Activated CD8-positive, alpha-beta T cell treated with anti-CD3 and anti-CD28 coated beads, Interleukin-2, amount 10 ng/mL, durations not matched to agents 7 days and 5 days (primary cell): ENCODE results near the gene ARMCX5. TPM values are rescaled to one million over a fixed set of nuclear protein-coding genes. Genes with fewer than 3 reads are reported as not detected.

ENCODE experiments used
- ATAC-seq: fragments of 150-1000 bp; cut with Tn5 transposase; one replicate; pipeline ENCODE4 v1.10.0; 2021; ENCODE audit warnings: moderate library complexity
- CTCF ChIA-PET: fragments of 350-600 bp; sonication (Branson Sonifier 250); formaldehyde crosslinking; loops from one replicate; lab custom pipeline; 2021; ENCODE audit warnings: antibody characterized with exemption; lab: Charles Lee
- POLR2A ChIA-PET: fragments of 350-600 bp; sonication (Branson Sonifier 250); formaldehyde crosslinking; loops from one replicate; lab custom pipeline; 2021; ENCODE audit warnings: antibody characterized with exemption; lab: Charles Lee
- DNase-seq: peaks from one replicate; pipeline ENCODE4 v3.0.0-alpha.2; 2020
- H3K27ac Mint-ChIP-seq: one replicate; pipeline ENCODE4 v1.8.0; 2021; ENCODE audit warnings: mild to moderate bottlenecking, mixed read lengths
- H3K27me3 Mint-ChIP-seq: one replicate; pipeline ENCODE4 v1.8.0; 2021; ENCODE audit warnings: low read depth, mixed read lengths
- H3K36me3 Mint-ChIP-seq: one replicate; pipeline ENCODE4 v1.8.0; 2021; ENCODE audit warnings: low read depth, mixed read lengths
- H3K4me1 Mint-ChIP-seq: one replicate; pipeline ENCODE4 v1.8.0; 2021; ENCODE audit warnings: low read depth, mixed read lengths
- H3K4me3 Mint-ChIP-seq: one replicate; pipeline ENCODE4 v1.8.0; 2021; ENCODE audit warnings: mild to moderate bottlenecking, mixed read lengths
- H3K9me3 Mint-ChIP-seq: one replicate; pipeline ENCODE4 v1.8.0; 2022; ENCODE audit warnings: mixed read lengths; ENCODE audit not compliant: insufficient read depth
- total RNA-seq, 2 experiments: library from RNA; stranded (reverse); gene quantifications; one replicate each; pipeline ENCODE4 v1.2.3, GENCODE V29; 2021

ARMCX5 gene
- total RNA-seq = 1 to 10 TPM; 4.2 to 5.8 TPM

GRCh38 chrX:102599084-102599950, at the start of gene ARMCX5:
TSS of gene ARMCX5 (plus strand) at chrX:102599515. CDS start at chrX:102602142, 2,627 bp downstream.
- no peaks in the 10 kb centered on the region for H3K27me3 Mint-ChIP-seq
- ATAC-seq (peak; percentile 97), DNase-seq (peak; percentile 75)
- H3K9me3 Mint-ChIP-seq = no peaks in the 10 kb centered on the region
- H3K4me3 Mint-ChIP-seq = peak within 1 kb of the TSS; percentile 97
- CTCF ChIA-PET = no interaction called here
- peak within 1 kb of the TSS; percentile 91 for H3K27ac Mint-ChIP-seq
- peaks cover 16% of the 10 kb centered on the region for H3K36me3 Mint-ChIP-seq
- POLR2A ChIA-PET = no interaction called here
- peaks cover 26% of the 10 kb centered on the region for H3K4me1 Mint-ChIP-seq

- Mint-ChIP-seq H3K4me3 (no peak overlapping the region), H3K9me3 (no peaks in the 10 kb centered on the region), H3K36me3 (no peaks in the 10 kb centered on the region), H3K27me3 (peaks cover 3% of the 10 kb centered on the region), H3K27ac (no peak overlapping the region), H3K4me1 (no peaks in the 10 kb centered on the region)
- ChIA-PET CTCF (no interaction called here), POLR2A (no interaction called here)
- ATAC-seq = no peak
- DNase-seq = no peak
Measured at GRCh38 chrX:102558607-102559006, 40.7 kb upstream of the ARMCX5 start.

GRCh38 chrX:102560423-102561068, 38.8 kb upstream of the ARMCX5 start:
- H3K27me3 Mint-ChIP-seq = no peaks in the 10 kb centered on the region
- no peaks in the 10 kb centered on the region for H3K4me1 Mint-ChIP-seq
- peak; percentile 23 for ATAC-seq
- CTCF ChIA-PET = no interaction called here
- H3K27ac Mint-ChIP-seq = no peak overlapping the region
- POLR2A ChIA-PET = interaction anchor here (0.6 kb wide), 1 partner anchor 24 kb away, joined by 3 read pairs; no protein-coding TSS in a partner anchor
- H3K9me3 Mint-ChIP-seq = no peaks in the 10 kb centered on the region
- no peak overlapping the region for H3K4me3 Mint-ChIP-seq
- H3K36me3 Mint-ChIP-seq = no peaks in the 10 kb centered on the region
- DNase-seq = no peak

- DNase-seq (no peak), ATAC-seq (no peak)
- Mint-ChIP-seq H3K4me1 (no peaks in the 10 kb centered on the region), H3K27ac (no peak overlapping the region), H3K27me3 (peaks cover 3% of the 10 kb centered on the region), H3K9me3 (no peaks in the 10 kb centered on the region), H3K4me3 (no peak overlapping the region), H3K36me3 (no peaks in the 10 kb centered on the region)
- POLR2A ChIA-PET = no interaction called here
- CTCF ChIA-PET = no interaction called here
Measured at GRCh38 chrX:102580891-102581290, 18.4 kb upstream of the ARMCX5 start.

GRCh38 chrX:102593367-102593766, 5.9 kb upstream of the ARMCX5 start:
- no peaks in the 10 kb centered on the region for H3K27me3 Mint-ChIP-seq
- H3K4me3 Mint-ChIP-seq = no peak overlapping the region
- ChIA-PET CTCF (no interaction called here), POLR2A (no interaction called here)
- DNase-seq (no peak), ATAC-seq (no peak)
- no peaks in the 10 kb centered on the region for H3K36me3 Mint-ChIP-seq
- H3K4me1 Mint-ChIP-seq = peaks cover 7% of the 10 kb centered on the region
- H3K27ac Mint-ChIP-seq = no peak overlapping the region
- no peaks in the 10 kb centered on the region for H3K9me3 Mint-ChIP-seq

GRCh38 chrX:102599951-102600579, 750 bp downstream of the ARMCX5 start:
- no peaks in the 10 kb centered on the region for H3K9me3 Mint-ChIP-seq
- peak; percentile 20 for ATAC-seq
- POLR2A ChIA-PET = no interaction called here
- peak overlapping the region; percentile 91 for H3K27ac Mint-ChIP-seq
- no peak for DNase-seq
- H3K4me1 Mint-ChIP-seq = peaks cover 26% of the 10 kb centered on the region
- H3K27me3 Mint-ChIP-seq = no peaks in the 10 kb centered on the region
- H3K4me3 Mint-ChIP-seq = peak overlapping the region; percentile 97
- CTCF ChIA-PET = no interaction called here
- peaks cover 16% of the 10 kb centered on the region for H3K36me3 Mint-ChIP-seq

- Mint-ChIP-seq H3K27me3 (no peaks in the 10 kb centered on the region), H3K36me3 (peaks cover 16% of the 10 kb centered on the region), H3K4me1 (peaks cover 13% of the 10 kb centered on the region), H3K9me3 (no peaks in the 10 kb centered on the region), H3K27ac (no peak overlapping the region), H3K4me3 (no peak overlapping the region)
- DNase-seq (no peak), ATAC-seq (no peak)
- ChIA-PET CTCF (no interaction called here), POLR2A (no interaction called here)
Measured at GRCh38 chrX:102604327-102604726, 5.0 kb downstream of the ARMCX5 start.

GRCh38 chrX:102606115-102606514, 6.8 kb downstream of the ARMCX5 start:
- CTCF ChIA-PET = no interaction called here
- Mint-ChIP-seq H3K4me3 (no peak overlapping the region), H3K4me1 (no peaks in the 10 kb centered on the region), H3K27ac (no peak overlapping the region), H3K36me3 (peaks cover 18% of the 10 kb centered on the region), H3K9me3 (no peaks in the 10 kb centered on the region), H3K27me3 (no peaks in the 10 kb centered on the region)
- ATAC-seq (no peak), DNase-seq (no peak)
- POLR2A ChIA-PET = no interaction called here

GRCh38 chrX:102610905-102611304, 11.6 kb downstream of the ARMCX5 start:
- H3K27ac Mint-ChIP-seq = no peak overlapping the region
- H3K36me3 Mint-ChIP-seq = peaks cover 15% of the 10 kb centered on the region
- ChIA-PET CTCF (no interaction called here), POLR2A (no interaction called here)
- ATAC-seq (no peak), DNase-seq (no peak)
- H3K27me3 Mint-ChIP-seq = no peaks in the 10 kb centered on the region
- no peak overlapping the region for H3K4me3 Mint-ChIP-seq
- H3K9me3 Mint-ChIP-seq = no peaks in the 10 kb centered on the region
- H3K4me1 Mint-ChIP-seq = no peaks in the 10 kb centered on the region

GRCh38 chrX:102624105-102624504, 24.8 kb downstream of the ARMCX5 start:
- H3K27ac Mint-ChIP-seq = no peak overlapping the region
- no peak overlapping the region for H3K4me3 Mint-ChIP-seq
- H3K4me1 Mint-ChIP-seq = peaks cover 4% of the 10 kb centered on the region
- POLR2A ChIA-PET = no interaction called here
- CTCF ChIA-PET = no interaction called here
- no peak for ATAC-seq
- peaks cover 6% of the 10 kb centered on the region for H3K36me3 Mint-ChIP-seq
- H3K9me3 Mint-ChIP-seq = peaks cover 18% of the 10 kb centered on the region
- H3K27me3 Mint-ChIP-seq = no peaks in the 10 kb centered on the region
- no peak for DNase-seq

- Mint-ChIP-seq H3K9me3 (no peaks in the 10 kb centered on the region), H3K36me3 (peaks cover 2% of the 10 kb centered on the region), H3K4me1 (peaks cover 4% of the 10 kb centered on the region), H3K27ac (no peak overlapping the region), H3K4me3 (no peak overlapping the region), H3K27me3 (no peaks in the 10 kb centered on the region)
- DNase-seq (no peak), ATAC-seq (no peak)
- ChIA-PET CTCF (no interaction called here), POLR2A (no interaction called here)
Measured at GRCh38 chrX:102627640-102628039, 28.3 kb downstream of the ARMCX5 start.

- DNase-seq (no peak), ATAC-seq (no peak)
- CTCF ChIA-PET = no interaction called here
- Mint-ChIP-seq H3K4me3 (no peak overlapping the region), H3K9me3 (no peaks in the 10 kb centered on the region), H3K36me3 (no peaks in the 10 kb centered on the region), H3K27me3 (no peaks in the 10 kb centered on the region), H3K27ac (no peak overlapping the region), H3K4me1 (no peaks in the 10 kb centered on the region)
- POLR2A ChIA-PET = no interaction called here
Measured at GRCh38 chrX:102637561-102637960, 38.2 kb downstream of the ARMCX5 start.
